Glutamatergic neuron (in vitro differentiated cells): Measurements from ENCODE around the gene SHANK3. TPM values are rescaled to one million over a fixed set of nuclear protein-coding genes. Genes with fewer than 3 reads are reported as not detected.

ENCODE experiments used
- DNase-seq: peaks from one replicate; pipeline ENCODE4 v3.0.0; 2022
- H3K27ac Mint-ChIP-seq: one replicate; pipeline ENCODE4 v1.8.0; 2020; ENCODE audit warnings: mild to moderate bottlenecking, mixed read lengths, inconsistent platforms; ENCODE audit not compliant: unreplicated experiment
- H3K27me3 Mint-ChIP-seq: one replicate; pipeline ENCODE4 v1.8.0; 2020; ENCODE audit warnings: mild to moderate bottlenecking, moderate library complexity, mixed read lengths, inconsistent platforms; ENCODE audit not compliant: unreplicated experiment
- H3K36me3 Mint-ChIP-seq: one replicate; pipeline ENCODE4 v1.8.0; 2020; ENCODE audit warnings: mild to moderate bottlenecking, mixed read lengths, inconsistent platforms; ENCODE audit not compliant: unreplicated experiment
- H3K4me1 Mint-ChIP-seq: one replicate; pipeline ENCODE4 v1.8.0; 2020; ENCODE audit warnings: mild to moderate bottlenecking, low read depth, mixed read lengths, inconsistent platforms; ENCODE audit not compliant: unreplicated experiment
- H3K4me3 Mint-ChIP-seq: one replicate; pipeline ENCODE4 v1.8.0; 2020; ENCODE audit warnings: mild to moderate bottlenecking, mixed read lengths, inconsistent platforms; ENCODE audit not compliant: unreplicated experiment
- H3K9me3 Mint-ChIP-seq: one replicate; pipeline ENCODE4 v1.8.0; 2020; ENCODE audit warnings: mild to moderate bottlenecking, moderate library complexity, mixed read lengths, inconsistent platforms; ENCODE audit not compliant: unreplicated experiment
- total RNA-seq: library from RNA; stranded (reverse); fragmentation: NEBNext Ultra II Directional; extraction: Animal tissue kit (Norgen Biotek cat#: 25700); gene quantifications from one replicate; pipeline ENCODE4 v1.2.1, GENCODE V29; 2021; ENCODE audit not compliant: unreplicated experiment
- TF ChIP-seq, protein P1 (sequence below): fragments of 200-600 bp; sonication (generic); IDR thresholded peaks from one replicate; pipeline ENCODE4 v1.5.0; 2021; ENCODE audit not compliant: partially characterized antibody, unreplicated experiment

Gene SHANK3
- total RNA-seq, 1 donor from 2014 or later = 20.4 TPM

DNA sequence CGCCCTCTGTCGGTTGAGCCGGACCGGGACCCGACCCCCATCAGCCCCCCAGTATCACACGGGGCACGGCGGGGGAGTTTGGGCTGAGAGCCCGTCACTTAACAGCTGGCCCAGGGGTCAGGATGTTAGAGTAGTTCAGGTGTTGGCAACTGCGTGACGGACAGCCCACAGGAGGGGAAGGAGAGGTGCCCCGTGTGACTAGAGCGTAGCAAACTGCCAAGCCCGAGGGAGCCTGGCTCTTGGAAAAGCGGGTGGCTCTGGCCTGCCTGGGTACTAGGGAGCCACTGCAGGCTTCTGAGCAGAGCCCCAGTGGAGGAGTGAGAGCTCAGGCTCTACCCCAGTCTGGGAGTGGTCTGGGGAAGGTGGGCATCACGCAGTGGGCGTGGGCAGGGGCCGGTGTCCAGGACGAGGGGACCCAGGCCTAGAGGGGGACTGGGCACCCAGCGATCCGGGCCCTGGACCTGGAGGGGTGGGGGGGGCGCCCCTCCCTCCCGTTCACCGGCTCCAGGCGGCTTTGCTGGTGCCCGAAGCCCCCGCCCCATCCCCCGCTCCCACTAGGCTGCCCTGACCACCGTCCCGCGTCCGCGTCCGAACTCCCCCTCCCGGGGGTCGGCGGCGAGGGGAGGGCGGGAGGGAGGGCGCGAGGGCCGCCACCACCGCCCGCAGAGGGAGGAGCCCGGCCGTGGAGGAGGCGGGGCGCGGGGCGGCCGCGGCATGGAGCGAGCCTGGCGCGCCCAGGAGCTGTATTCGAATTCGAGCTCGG is 24.4 kb downstream of the SHANK3 start:
- Mint-ChIP-seq H3K36me3 (peaks cover 8% of the 10 kb centered on the region), H3K4me1 (peaks cover 13% of the 10 kb centered on the region), H3K9me3 (peaks cover 18% of the 10 kb centered on the region), H3K27me3 (peaks cover 5% of the 10 kb centered on the region), H3K27ac (no peak overlapping the region), H3K4me3 (peak overlapping the region; percentile 69)
- peak; percentile 62 for DNase-seq
- TF ChIP-seq, protein P1, sequence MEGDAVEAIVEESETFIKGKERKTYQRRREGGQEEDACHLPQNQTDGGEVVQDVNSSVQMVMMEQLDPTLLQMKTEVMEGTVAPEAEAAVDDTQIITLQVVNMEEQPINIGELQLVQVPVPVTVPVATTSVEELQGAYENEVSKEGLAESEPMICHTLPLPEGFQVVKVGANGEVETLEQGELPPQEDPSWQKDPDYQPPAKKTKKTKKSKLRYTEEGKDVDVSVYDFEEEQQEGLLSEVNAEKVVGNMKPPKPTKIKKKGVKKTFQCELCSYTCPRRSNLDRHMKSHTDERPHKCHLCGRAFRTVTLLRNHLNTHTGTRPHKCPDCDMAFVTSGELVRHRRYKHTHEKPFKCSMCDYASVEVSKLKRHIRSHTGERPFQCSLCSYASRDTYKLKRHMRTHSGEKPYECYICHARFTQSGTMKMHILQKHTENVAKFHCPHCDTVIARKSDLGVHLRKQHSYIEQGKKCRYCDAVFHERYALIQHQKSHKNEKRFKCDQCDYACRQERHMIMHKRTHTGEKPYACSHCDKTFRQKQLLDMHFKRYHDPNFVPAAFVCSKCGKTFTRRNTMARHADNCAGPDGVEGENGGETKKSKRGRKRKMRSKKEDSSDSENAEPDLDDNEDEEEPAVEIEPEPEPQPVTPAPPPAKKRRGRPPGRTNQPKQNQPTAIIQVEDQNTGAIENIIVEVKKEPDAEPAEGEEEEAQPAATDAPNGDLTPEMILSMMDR = peak; percentile 34

DNA sequence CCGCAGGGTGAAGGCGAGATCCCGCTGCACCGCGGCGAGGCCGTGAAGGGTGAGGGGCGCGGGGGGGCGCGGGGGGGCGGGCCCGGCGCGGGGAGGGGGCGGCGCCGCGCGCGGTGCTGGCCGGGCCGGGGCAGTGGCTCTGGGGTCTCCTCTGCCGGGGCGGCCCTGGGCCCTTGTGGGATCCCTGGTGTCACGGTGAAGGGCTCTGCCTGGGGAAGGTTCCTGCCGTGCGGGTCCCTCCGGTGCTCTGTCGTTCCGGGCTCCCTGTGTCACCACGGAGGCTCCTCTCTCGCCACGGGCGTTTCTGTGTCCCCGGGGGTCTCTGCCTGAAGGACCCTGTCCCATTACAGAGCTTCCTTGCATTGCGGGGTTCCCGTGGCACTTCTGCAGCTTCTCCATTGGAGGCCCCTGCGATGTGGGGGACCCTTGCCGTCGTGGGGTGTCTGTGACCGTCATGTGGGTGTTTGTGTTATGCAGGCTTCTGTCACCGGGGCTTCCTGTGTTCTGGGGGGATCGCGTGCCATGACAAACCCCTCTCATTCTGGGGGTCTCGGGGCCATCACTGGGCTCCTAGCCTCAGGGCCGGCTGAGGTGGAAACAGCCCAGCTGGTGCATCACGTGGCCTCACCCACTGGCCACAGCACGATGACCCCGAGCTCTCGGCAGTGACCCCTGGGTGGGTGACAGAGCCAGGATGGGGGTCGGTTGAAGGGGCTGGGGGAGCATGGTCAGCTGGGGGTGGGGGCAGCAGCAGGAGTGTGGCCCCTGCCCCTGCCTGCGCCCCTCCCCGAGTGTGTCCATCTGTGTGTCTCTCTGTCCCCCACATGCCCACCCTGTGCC is 25.3 kb downstream of the SHANK3 start:
- Mint-ChIP-seq H3K27me3 (peaks cover 6% of the 10 kb centered on the region), H3K4me3 (peak overlapping the region; percentile 89), H3K9me3 (peaks cover 18% of the 10 kb centered on the region), H3K36me3 (peaks cover 6% of the 10 kb centered on the region), H3K27ac (peak overlapping the region; percentile 84), H3K4me1 (peaks cover 21% of the 10 kb centered on the region)
- peak; percentile 32 for DNase-seq
- TF ChIP-seq, protein P1 = no peak

DNA sequence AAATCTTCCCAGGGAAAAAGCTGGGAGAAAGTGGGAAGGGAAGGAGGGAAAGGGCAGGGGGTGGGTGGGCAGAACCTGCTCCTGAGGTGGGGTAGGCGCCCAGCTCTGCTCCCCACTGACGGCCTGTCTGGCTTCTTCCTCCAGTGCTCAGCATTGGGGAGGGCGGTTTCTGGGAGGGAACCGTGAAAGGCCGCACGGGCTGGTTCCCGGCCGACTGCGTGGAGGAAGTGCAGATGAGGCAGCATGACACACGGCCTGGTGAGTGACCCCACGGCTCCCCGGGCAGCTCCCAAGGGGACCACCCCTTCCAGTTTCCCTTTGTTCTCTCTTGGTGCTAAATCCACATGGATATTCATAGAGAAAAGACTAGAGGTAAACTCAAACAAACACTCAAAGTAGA is 25.9 kb downstream of the SHANK3 start:
- TF ChIP-seq, protein P1 = no peak
- Mint-ChIP-seq H3K9me3 (peaks cover 18% of the 10 kb centered on the region), H3K4me3 (peak overlapping the region; percentile 86), H3K4me1 (peaks cover 21% of the 10 kb centered on the region), H3K27ac (peak overlapping the region; percentile 83), H3K36me3 (no peaks in the 10 kb centered on the region), H3K27me3 (peaks cover 6% of the 10 kb centered on the region)
- peak; percentile 52 for DNase-seq

DNA sequence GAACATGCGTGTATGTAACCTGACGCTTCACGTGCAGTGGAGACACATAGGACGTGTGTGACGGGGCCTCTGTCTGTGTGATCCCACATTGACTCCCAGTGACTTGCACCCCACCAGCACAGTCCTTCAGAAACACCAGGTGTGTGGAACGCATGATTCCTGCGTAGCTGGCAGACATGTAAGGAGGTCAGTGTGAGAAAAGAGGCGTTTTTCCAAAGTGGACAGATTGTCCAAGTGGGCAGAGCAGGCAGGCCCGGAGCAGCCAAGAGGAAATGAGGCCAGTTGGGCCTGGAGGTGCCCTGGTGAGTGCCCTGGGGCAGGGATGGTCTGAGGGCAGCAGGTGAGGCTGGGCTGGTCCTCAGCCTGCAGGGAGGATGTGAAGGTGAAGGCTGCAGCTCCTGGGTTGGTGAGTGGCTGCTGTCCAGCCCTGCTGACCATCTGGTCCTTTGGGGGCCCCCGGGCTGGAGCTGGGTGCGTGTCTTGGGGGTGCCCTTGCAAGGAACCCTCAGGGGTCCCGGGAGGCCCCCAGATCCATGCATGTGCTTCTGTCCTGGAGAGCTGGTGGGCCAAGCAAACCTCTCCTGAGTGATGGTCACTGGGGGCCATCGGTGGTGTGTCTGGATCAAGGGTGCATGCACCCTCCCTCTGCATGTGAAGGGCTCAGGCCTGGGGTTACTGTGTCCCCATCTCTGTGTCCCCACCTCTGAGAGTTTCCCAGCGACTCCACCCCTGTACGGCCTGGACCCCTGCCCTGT is 26.6 kb downstream of the SHANK3 start:
- H3K4me3 Mint-ChIP-seq = peak overlapping the region; percentile 86
- peaks cover 21% of the 10 kb centered on the region for H3K4me1 Mint-ChIP-seq
- no peaks in the 10 kb centered on the region for H3K36me3 Mint-ChIP-seq
- TF ChIP-seq, protein P1 = no peak
- H3K27ac Mint-ChIP-seq = peak overlapping the region; percentile 83
- H3K9me3 Mint-ChIP-seq = peaks cover 18% of the 10 kb centered on the region
- peaks cover 8% of the 10 kb centered on the region for H3K27me3 Mint-ChIP-seq
- DNase-seq = peak; percentile 18
